DMS153 treated with DMSO at 0.1 percent for 48 hours (cell line): ENCODE measurements around the gene SNRPA.
"Not testable (repeated sequence)": the region's sequence is repeated elsewhere in the genome, so short reads cannot be mapped to it uniquely, and the experiment has no call there.

Experiments used
- DNase-seq: peaks from one replicate; lab custom pipeline; 2025; ENCODE audit not compliant: unreplicated experiment; lab: John Stamatoyannopoulos, UW

SNRPA gene

GRCh38 chr19:40744554-40745401 lies 6.2 kb upstream of the SNRPA start:
- no peak for DNase-seq

GRCh38 chr19:40745402-40745780 lies 5.6 kb upstream of the SNRPA start:
- no peak for DNase-seq

- no peak for DNase-seq
Observed at GRCh38 chr19:40747536-40747935, 3.5 kb upstream of the SNRPA start.

GRCh38 chr19:40750058-40750873 lies 737 bp upstream of the SNRPA start, which contains the start of gene ACTMAP:
ACTMAP (minus strand) TSS chr19:40750477; CDS start chr19:40749803, 674 bp downstream.
- DNase-seq, result peak; percentile 98

GRCh38 chr19:40752257-40752781 lies 1.3 kb downstream of the SNRPA start:
- DNase-seq, result no peak

GRCh38 chr19:40754611-40755247 lies 3.7 kb downstream of the SNRPA start:
- DNase-seq, result no peak

- no peak for DNase-seq
Observed at GRCh38 chr19:40755248-40755624, 4.2 kb downstream of the SNRPA start.

GRCh38 chr19:40755791-40756190 lies 4.8 kb downstream of the SNRPA start:
- no peak for DNase-seq

GRCh38 chr19:40756502-40757110 lies 5.6 kb downstream of the SNRPA start:
- DNase-seq, result no peak

GRCh38 chr19:40758491-40758890 lies 7.5 kb downstream of the SNRPA start:
- DNase-seq, result no peak

- no peak for DNase-seq
Observed at GRCh38 chr19:40759352-40759751, 8.3 kb downstream of the SNRPA start.

GRCh38 chr19:40762754-40763470 lies 11.9 kb downstream of the SNRPA start:
- no peak for DNase-seq

- no peak for DNase-seq
Observed at GRCh38 chr19:40763526-40763925, 12.5 kb downstream of the SNRPA start.

- DNase-seq, result no peak
Observed at GRCh38 chr19:40763963-40764362, 13.0 kb downstream of the SNRPA start.

- not testable (repeated sequence) for DNase-seq
Observed at GRCh38 chr19:40766385-40766784, 15.4 kb downstream of the SNRPA start.

GRCh38 chr19:40768869-40769268 lies 17.9 kb downstream of the SNRPA start:
- no peak for DNase-seq

- not testable (repeated sequence) for DNase-seq
Observed at GRCh38 chr19:40771101-40771862, 20.3 kb downstream of the SNRPA start.

GRCh38 chr19:40774916-40775631 lies 24.1 kb downstream of the SNRPA start, which contains the start of gene MIA:
MIA (plus strand) TSS chr19:40775521; CDS start chr19:40775543, 22 bp downstream.
- no peak for DNase-seq

GRCh38 chr19:40775632-40776022 lies 24.6 kb downstream of the SNRPA start:
- no peak for DNase-seq
